ENCODE measurements around the gene HS1BP3.
A peak's percentile ranks its signal among the peaks of the same experiment; 100 is the strongest.

HS1BP3 gene

DNA sequence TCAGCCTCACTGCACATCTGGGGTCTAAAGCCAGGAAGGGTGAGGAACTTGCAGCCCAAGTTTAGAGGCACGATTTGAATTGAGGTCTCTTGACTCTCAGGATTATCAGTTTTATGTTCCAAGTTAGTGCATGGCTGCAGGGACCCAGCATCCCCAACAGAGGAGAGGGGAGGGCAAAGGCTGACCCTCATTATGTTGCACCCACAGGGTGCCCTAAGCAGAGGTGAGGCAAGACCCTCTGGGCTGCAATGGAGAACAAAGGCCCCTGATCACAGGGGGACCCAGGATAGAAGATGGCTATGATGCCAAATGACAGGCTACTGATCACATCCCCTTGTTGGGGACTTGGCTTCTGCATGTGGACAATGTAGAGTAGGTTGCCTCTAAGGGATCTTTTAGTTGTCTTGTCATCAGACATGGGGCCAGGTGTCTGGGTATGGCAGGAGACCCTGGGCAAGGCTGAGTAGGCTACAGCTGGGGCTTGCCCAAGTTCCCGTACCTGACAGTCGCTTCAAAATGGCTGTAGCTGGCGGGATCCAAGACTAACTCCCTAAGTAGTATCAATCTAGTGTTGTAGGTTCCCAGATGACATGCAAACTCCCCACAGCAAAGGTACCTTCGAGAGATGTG is 11.5 kb upstream of the HS1BP3 start:
- no peak for DNase-seq

- peak; percentile 39 for DNase-seq
These were observed 10.8 kb upstream of the HS1BP3 start for GRCh38 chr2:20661421-20662307.

GRCh38 chr2:20660506-20661420 is 9.9 kb upstream of the HS1BP3 start:
- no peak for DNase-seq

- DNase-seq, result no peak
These were observed 6.8 kb upstream of the HS1BP3 start for GRCh38 chr2:20657522-20658235.

DNA sequence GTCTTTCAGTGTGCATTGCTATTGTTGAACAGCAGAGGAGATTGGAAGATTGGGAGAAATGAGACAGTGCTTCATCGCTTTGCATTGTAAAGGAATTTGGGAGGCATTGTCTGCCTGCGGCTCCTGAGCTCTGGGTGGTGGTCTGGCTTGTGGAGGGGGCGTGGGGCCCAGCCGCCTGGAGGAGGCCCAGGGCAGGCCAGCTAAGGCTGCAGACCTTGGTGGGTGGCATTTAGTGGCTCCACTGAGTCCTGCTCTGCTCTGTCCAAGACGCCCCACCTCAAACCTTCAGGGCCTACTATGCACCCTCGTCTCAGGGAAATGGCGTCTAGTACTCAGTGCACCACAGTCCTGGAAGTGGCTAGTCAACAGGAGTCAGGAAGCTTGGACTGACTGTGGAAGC is 5.7 kb upstream of the HS1BP3 start:
- no peak for DNase-seq

- no peak for DNase-seq
These were observed 3.6 kb upstream of the HS1BP3 start for GRCh38 chr2:20654535-20654813.

DNA sequence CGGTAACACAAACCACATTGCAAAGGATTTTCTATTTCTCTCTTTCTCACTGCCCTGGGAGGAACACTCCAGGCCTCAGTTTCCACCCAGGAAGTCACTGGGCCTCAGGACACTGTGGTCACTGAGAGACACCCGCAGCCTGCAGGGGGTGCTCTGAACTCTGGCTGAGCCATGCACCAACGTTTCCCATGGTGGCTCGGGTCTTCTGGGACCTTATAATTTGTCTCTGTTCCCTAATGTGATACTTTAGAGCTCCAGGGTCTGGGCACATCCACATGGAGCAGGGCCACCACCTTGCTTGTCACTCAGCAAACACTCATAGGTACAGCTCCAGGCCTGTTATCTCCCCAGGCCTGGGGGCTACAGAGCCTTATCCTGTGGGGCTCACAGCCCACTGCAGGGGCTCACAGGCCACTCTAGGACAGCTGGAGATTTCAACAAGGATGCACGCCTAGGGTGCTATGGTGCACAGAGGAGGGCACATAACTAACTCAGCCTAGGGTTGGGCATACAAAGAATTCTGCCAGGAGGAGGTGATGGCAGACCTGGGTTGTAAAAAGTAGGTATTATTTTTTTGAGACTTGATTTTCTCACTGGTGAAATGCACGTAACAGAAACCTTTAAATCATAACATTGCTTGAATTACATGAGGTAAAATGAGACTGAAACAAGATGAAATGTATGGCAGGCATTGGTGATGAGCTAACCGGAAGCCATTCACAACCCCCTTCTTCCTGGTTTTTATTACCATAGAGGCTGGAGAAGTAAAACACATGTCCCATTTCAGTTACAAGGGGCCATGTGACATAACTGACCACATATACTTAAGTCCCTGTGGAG is 3.0 kb upstream of the HS1BP3 start:
- DNase-seq, result no peak

- no peak for DNase-seq
These were observed 2.0 kb upstream of the HS1BP3 start for GRCh38 chr2:20652673-20653575.

- no peak for DNase-seq
These were observed 1.2 kb upstream of the HS1BP3 start for GRCh38 chr2:20652141-20652540.

DNA sequence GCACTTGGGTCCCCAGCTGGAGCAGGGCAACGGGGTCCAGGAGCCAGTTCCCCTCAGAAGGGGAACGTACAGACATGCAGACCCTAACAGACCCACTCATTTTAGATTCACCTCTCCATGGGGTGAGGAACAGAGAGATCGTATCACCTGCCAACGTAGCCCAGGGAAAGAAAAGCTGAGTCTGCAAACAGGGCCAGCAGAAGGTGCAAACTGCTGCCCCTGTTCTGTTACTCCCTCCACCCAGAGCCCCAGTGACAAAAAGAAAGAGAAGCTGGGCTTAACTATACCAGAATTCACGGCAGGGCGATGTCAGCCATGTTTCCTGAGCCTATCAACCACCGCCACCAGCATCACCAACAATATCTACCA is 817 bp upstream of the HS1BP3 start:
- DNase-seq, result no peak

- DNase-seq, result peak; percentile 47
These were observed 463 bp downstream of the HS1BP3 start for GRCh38 chr2:20650393-20650876.

DNA sequence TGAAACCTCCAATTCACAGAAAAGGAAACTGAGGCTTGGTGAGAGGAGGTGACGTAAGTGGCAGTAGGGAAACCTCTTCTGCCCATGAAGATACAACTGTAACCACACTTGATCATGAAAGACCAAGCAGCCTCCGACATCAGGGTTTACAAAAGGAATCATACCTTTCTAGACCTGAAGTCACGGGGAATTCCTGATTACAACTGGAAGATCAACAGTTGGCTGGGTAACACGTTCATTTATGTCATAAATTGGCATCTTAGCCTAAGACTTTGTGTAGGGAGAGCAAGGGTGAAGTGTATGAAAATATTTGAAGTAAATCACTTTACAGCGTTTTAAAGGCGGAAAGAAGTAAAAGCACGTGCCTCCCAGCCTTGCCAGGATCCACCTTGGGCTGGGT is 922 bp downstream of the HS1BP3 start:
- no peak for DNase-seq

- no peak for DNase-seq
These were observed 1.3 kb downstream of the HS1BP3 start for GRCh38 chr2:20649576-20649975.

GRCh38 chr2:20648831-20649230 is 2.1 kb downstream of the HS1BP3 start:
- no peak for DNase-seq

DNA sequence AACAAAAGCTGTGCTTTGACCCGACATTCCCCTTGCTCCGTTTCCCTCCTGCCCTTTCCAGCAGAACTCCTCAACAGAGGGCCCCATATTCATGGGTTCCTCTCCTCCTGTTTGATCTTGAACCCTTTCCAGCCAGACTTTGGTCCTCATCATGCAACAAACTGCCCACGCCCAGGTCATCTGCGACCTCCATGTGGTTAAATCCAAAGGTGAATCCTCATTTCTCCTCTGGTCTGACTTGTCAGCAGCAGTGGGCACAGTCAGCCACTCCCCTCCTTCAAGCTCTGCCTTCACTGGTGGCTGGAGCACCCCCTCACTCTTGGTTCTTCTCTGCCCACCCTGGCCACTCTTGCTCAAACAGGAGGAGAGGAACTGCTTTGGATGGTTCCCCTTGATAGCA is 2.7 kb downstream of the HS1BP3 start:
- no peak for DNase-seq

- no peak for DNase-seq
These were observed 3.2 kb downstream of the HS1BP3 start for GRCh38 chr2:20647738-20648137.

GRCh38 chr2:20647211-20647610 is 3.7 kb downstream of the HS1BP3 start:
- DNase-seq, result no peak

DNA sequence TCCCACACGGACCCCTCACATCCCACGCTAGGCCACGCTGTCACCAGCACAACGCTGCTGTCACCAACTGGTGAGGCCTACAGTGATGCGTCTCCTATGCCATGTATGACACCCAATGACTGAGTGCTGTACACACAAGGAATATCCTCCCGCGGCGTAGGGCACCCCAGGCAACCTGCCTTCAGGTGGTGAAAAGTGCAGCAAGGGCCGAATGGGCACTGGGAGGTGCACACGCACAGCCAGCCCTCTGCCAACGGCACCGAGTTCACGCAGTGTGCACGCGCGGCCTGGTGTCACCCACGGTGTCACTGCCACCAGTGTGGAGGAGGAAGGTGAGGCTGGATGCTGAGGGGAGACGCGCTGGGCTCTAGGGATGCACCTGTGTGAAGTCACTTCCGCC is 4.5 kb downstream of the HS1BP3 start:
- DNase-seq, result no peak

DNA sequence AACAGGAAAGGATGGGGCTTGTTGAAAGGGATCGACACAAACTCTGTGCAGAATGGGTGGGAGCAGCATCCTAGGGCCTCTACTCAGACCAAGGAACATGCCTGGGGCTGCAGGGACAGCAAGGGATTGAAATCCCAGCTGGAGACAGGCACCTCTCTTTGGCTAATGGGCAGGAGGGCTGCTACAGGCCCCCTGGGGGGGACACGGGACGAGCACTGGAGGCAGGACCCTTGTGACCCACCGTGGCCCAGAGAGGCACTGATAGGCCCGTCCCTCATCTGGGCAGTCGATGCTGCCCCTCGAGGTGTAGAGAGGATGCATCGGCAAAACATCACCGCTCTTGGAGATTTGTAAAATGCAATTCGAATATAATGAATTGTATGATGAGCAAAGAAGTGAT is 5.1 kb downstream of the HS1BP3 start:
- DNase-seq, result no peak

DNA sequence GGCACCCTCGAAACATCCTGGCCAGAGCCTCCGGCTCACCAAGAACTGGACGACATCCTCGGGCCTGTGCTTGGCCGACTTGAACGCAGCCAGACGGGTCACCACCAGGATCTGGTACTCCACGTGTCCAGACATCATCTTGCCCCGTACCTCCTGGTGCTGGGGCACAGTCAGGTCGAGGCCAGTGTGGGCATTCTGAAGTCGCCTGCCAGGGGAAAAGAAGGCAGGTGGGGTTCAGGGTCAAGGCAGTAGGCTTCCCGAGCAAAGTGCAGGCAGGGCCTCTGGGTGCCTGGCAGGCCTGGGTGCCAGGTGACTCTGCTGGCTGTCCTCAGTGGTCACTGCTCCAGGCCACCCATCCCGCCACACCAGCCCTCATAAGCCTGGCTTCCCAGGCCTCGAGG is 5.6 kb downstream of the HS1BP3 start:
- no peak for DNase-seq

GRCh38 chr2:20643826-20644225 is 7.1 kb downstream of the HS1BP3 start:
- DNase-seq, result no peak
